ENCODE data around the gene UNC45B.

DNA sequence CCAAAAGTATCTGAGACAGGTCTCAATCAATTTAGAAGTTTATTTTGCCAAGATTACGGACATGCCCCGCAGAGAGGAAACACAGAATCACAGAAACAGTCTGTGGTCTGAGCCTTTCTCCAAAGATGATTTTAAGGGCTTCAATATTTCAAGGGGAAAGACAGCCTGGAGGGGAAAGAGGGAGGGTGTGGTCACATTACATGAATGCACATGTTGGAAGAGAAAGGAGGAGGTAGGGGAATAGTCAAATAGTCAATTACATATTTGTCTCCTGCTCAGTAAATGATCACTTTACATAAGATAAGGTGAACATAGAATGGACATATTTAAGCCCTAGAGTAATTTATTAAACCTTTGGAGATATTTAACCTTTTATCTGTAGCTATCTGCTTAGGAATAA lies 12.3 kb downstream of the UNC45B start:
- TF ChIP-seq, protein P1, sequence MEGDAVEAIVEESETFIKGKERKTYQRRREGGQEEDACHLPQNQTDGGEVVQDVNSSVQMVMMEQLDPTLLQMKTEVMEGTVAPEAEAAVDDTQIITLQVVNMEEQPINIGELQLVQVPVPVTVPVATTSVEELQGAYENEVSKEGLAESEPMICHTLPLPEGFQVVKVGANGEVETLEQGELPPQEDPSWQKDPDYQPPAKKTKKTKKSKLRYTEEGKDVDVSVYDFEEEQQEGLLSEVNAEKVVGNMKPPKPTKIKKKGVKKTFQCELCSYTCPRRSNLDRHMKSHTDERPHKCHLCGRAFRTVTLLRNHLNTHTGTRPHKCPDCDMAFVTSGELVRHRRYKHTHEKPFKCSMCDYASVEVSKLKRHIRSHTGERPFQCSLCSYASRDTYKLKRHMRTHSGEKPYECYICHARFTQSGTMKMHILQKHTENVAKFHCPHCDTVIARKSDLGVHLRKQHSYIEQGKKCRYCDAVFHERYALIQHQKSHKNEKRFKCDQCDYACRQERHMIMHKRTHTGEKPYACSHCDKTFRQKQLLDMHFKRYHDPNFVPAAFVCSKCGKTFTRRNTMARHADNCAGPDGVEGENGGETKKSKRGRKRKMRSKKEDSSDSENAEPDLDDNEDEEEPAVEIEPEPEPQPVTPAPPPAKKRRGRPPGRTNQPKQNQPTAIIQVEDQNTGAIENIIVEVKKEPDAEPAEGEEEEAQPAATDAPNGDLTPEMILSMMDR (IDR thresholded peaks at IDR 0.05) = no peak
- TF ChIP-seq POLR2A (IDR thresholded peaks at IDR 0.05) = no peak
- TF ChIP-seq POLR2AphosphoS5 (IDR thresholded peaks at IDR 0.05) = no peak
- no peak for TF ChIP-seq EP300 (IDR thresholded peaks at IDR 0.05)

All from gastroesophageal sphincter (tissue), 3 donors.